Sigmoid colon (tissue), 7 donors: ENCODE results near the gene LLGL1. TPM values are rescaled to one million over a fixed set of nuclear protein-coding genes. Genes with fewer than 3 reads are reported as not detected.

Experiments used
- DNase-seq: peaks from one replicate; pipeline ENCODE4 v3.0.0-alpha.2; 2019
- H3K27ac ChIP-seq, 4 donors: fragments of 200-600 bp; sonication (generic); one replicate each; pipeline ENCODE4 v1.5.1; 2016 to 2019; ENCODE audit warnings: mild to moderate bottlenecking in 1 of 4
- H3K27me3 ChIP-seq, 3 donors: fragments of 200-600 bp; sonication (generic); one replicate each; pipeline ENCODE4 v1.5.1; 2019; ENCODE audit warnings: mild to moderate bottlenecking in 1 of 3
- H3K36me3 ChIP-seq, 4 donors: fragments of 200-600 bp; sonication (generic); one replicate each; pipeline ENCODE4 v1.5.1; 2016 to 2019
- H3K4me1 ChIP-seq, 4 donors: fragments of 200-600 bp; sonication (generic); one replicate each; pipeline ENCODE4 v1.5.1; 2017 to 2019
- H3K4me3 ChIP-seq, 4 donors: fragments of 200-600 bp; sonication (generic); one replicate each; pipeline ENCODE4 v1.5.1; 2017 to 2019; ENCODE audit warnings: mild to moderate bottlenecking in 2 of 4, moderate library complexity in 1 of 4
- H3K9me3 ChIP-seq, 4 donors: fragments of 200-600 bp in 3 of 4; sonication (generic) in 3 of 4; one replicate each; pipeline versions ENCODE4 v1.5.1 to v1.6.1; 2013 to 2019
- CTCF ChIP-seq, 4 experiments: fragments of 450-650 bp in 3 of 4; fragments of 200-600 bp in 1 of 4; IDR thresholded peaks; one replicate each; pipeline ENCODE4 v1.5.1; 2016 to 2019; ENCODE audit warnings: antibody characterized with exemption in 4 of 4, mild to moderate bottlenecking in 3 of 4, moderate library complexity in 2 of 4
- EP300 ChIP-seq, 4 donors: sonication (generic); formaldehyde crosslinking; IDR thresholded peaks; one replicate each; pipeline ENCODE4 v1.6.1; 2017; ENCODE audit warnings: antibody characterized with exemption in 4 of 4
- POLR2A ChIP-seq, 2 donors: fragments of 450-650 bp; IDR thresholded peaks; one replicate each; pipeline ENCODE4 v1.6.1; 2016; ENCODE audit warnings: antibody characterized with exemption in 2 of 2, mild to moderate bottlenecking in 2 of 2, moderate library complexity in 2 of 2
- POLR2AphosphoS5 ChIP-seq, 4 donors: sonication (generic); formaldehyde crosslinking; IDR thresholded peaks; one replicate each; pipeline ENCODE4 v1.6.1; 2017; ENCODE audit warnings: antibody characterized with exemption in 4 of 4
- WGBS, 2 donors: extraction: QIAGEN DNeasy Blood & Tissue Kit; methylation state at CpG; one replicate each; pipeline ENCODE4 v1.1.7; 2013; 5-methylcytosine and 5-hydroxymethylcytosine counted together
- intact Hi-C: fragments of 100-400 bp; cut with DNase I; formaldehyde crosslinking; loops from one replicate; pipeline ENCODE4 v1.15.1; 2023
- polyA plus RNA-seq, 3 donors: library from polyadenylated mRNA; stranded (reverse); fragments of 200-250 nt; gene quantifications; one replicate each; pipeline ENCODE4 v1.2.3, GENCODE V29; 2013
- total RNA-seq, 4 donors: library from RNA; depleted of rRNA; stranded (reverse); fragments of >200 nt; gene quantifications; one replicate each; pipeline ENCODE4 v1.1.0, GENCODE V29; 2016
- donor health status: healthy with polysubstance abuse.
- donor health status: Bipolar disorder and iron deficiency.
- donor health status: healthy.

Gene LLGL1
- total and polyA plus RNA-seq, 7 donors: 2.8 to 25.2 (median 16.8) TPM

GRCh38 chr17:18241229-18241871, 15.9 kb downstream of the LLGL1 start:
- Histone ChIP-seq H3K27ac (no peak overlapping the region), H3K36me3 (peaks cover 8 to 77% (median 28%) of the 10 kb centered on the region in 4 donors), H3K4me3 (no peak overlapping the region), H3K9me3 (no peaks in the 10 kb centered on the region), H3K4me1 (no peaks in the 10 kb centered on the region), H3K27me3 (no peaks in the 10 kb centered on the region)
- no peak for TF ChIP-seq POLR2AphosphoS5 (IDR thresholded peaks at IDR 0.05)
- TF ChIP-seq EP300 (IDR thresholded peaks at IDR 0.05): no peak
- no peak for TF ChIP-seq CTCF (IDR thresholded peaks at IDR 0.05)
- TF ChIP-seq POLR2A (IDR thresholded peaks at IDR 0.05): no peak
- intact Hi-C loops: no loop called here
- DNase-seq: no peak
- WGBS, 2 donors: 91 to 92% methylated on average over 28 of the region's 28 CpGs

- Histone ChIP-seq H3K27ac (no peak overlapping the region), H3K4me1 (peaks cover 0 to 13% (median 5%) of the 10 kb centered on the region in 4 donors), H3K36me3 (peaks cover 12 to 84% (median 46%) of the 10 kb centered on the region in 4 donors), H3K4me3 (no peak overlapping the region), H3K9me3 (no peaks in the 10 kb centered on the region), H3K27me3 (no peaks in the 10 kb centered on the region)
- TF ChIP-seq EP300 (IDR thresholded peaks at IDR 0.05) (no peak), POLR2A (IDR thresholded peaks at IDR 0.05) (no peak), CTCF (IDR thresholded peaks at IDR 0.05) (no peak), POLR2AphosphoS5 (IDR thresholded peaks at IDR 0.05) (no peak)
- intact Hi-C loops: no loop called here
- DNase-seq: no peak
- 89 to 93% methylated on average over 21 of the region's 21 CpGs for WGBS, 2 donors
Measured at GRCh38 chr17:18245038-18245776, 19.8 kb downstream of the LLGL1 start.

- Histone ChIP-seq H3K4me1 (peaks cover 0 to 13% (median 5%) of the 10 kb centered on the region in 4 donors), H3K9me3 (no peaks in the 10 kb centered on the region), H3K27me3 (no peaks in the 10 kb centered on the region), H3K27ac (peak overlapping the region in 1 of 4 donors; percentile 45), H3K36me3 (peaks cover 15 to 92% (median 55%) of the 10 kb centered on the region in 4 donors), H3K4me3 (no peak overlapping the region)
- WGBS, 2 donors: 81 to 90% methylated on average over 24 of the region's 24 CpGs
- TF ChIP-seq POLR2AphosphoS5 (IDR thresholded peaks at IDR 0.05): peak in 1 of 4 donors; percentile 11
- TF ChIP-seq POLR2A (IDR thresholded peaks at IDR 0.05): no peak
- TF ChIP-seq EP300 (IDR thresholded peaks at IDR 0.05): no peak
- TF ChIP-seq CTCF (IDR thresholded peaks at IDR 0.05): no peak
- no peak for DNase-seq
- intact Hi-C loops: no loop called here
Measured at GRCh38 chr17:18246109-18246725, 20.8 kb downstream of the LLGL1 start.

GRCh38 chr17:18246880-18247612, 21.6 kb downstream of the LLGL1 start:
- Histone ChIP-seq H3K9me3 (no peaks in the 10 kb centered on the region), H3K27ac (peak overlapping the region in 2 of 4 donors; percentile 36 to 45), H3K4me3 (no peak overlapping the region), H3K4me1 (peaks cover 0 to 13% (median 5%) of the 10 kb centered on the region in 4 donors), H3K27me3 (no peaks in the 10 kb centered on the region), H3K36me3 (peaks cover 24 to 92% (median 64%) of the 10 kb centered on the region in 4 donors)
- TF ChIP-seq EP300 (IDR thresholded peaks at IDR 0.05) (no peak), POLR2AphosphoS5 (IDR thresholded peaks at IDR 0.05) (no peak), CTCF (IDR thresholded peaks at IDR 0.05) (no peak), POLR2A (IDR thresholded peaks at IDR 0.05) (no peak)
- intact Hi-C loops: no loop called here
- WGBS, 2 donors: 13 to 66% methylated on average over 46 of the region's 46 CpGs
- DNase-seq: peak; percentile 81
